ENCODE measurements around the gene FAIM2.
"Not testable (repeated sequence)": the region's sequence is repeated elsewhere in the genome, so short reads cannot be mapped to it uniquely, and the experiment has no call there.

Gene FAIM2

GRCh38 chr12:49878021-49878420 is 25.7 kb downstream of the FAIM2 start:
- DNase-seq (ENCODE audit: low read depth) = no peak

- DNase-seq (ENCODE audit: low read depth) = no peak
Observed at GRCh38 chr12:49877066-49877465, 26.6 kb downstream of the FAIM2 start.

GRCh38 chr12:49876070-49876469 is 27.6 kb downstream of the FAIM2 start:
- no peak for DNase-seq (ENCODE audit: low read depth)

GRCh38 chr12:49875115-49875720 is 28.5 kb downstream of the FAIM2 start:
- no peak for DNase-seq (ENCODE audit: low read depth)

GRCh38 chr12:49874142-49874897 is 29.4 kb downstream of the FAIM2 start:
- DNase-seq (ENCODE audit: low read depth) = no peak

GRCh38 chr12:49873361-49873934 is 30.3 kb downstream of the FAIM2 start:
- no peak for DNase-seq (ENCODE audit: low read depth)

GRCh38 chr12:49872781-49873181 is 30.9 kb downstream of the FAIM2 start:
- DNase-seq (ENCODE audit: low read depth) = no peak

- no peak for DNase-seq (ENCODE audit: low read depth)
Observed at GRCh38 chr12:49872381-49872780, 31.3 kb downstream of the FAIM2 start.

- DNase-seq (ENCODE audit: low read depth) = not testable (repeated sequence)
Observed at GRCh38 chr12:49871811-49872251, 31.9 kb downstream of the FAIM2 start.

- DNase-seq (ENCODE audit: low read depth) = no peak
Observed at GRCh38 chr12:49871263-49871561, 32.5 kb downstream of the FAIM2 start.

GRCh38 chr12:49870501-49871262 is 33.0 kb downstream of the FAIM2 start:
- DNase-seq (ENCODE audit: low read depth) = no peak

GRCh38 chr12:49869816-49870500 is 33.7 kb downstream of the FAIM2 start:
- DNase-seq (ENCODE audit: low read depth) = no peak

- no peak for DNase-seq (ENCODE audit: low read depth)
Observed at GRCh38 chr12:49868952-49869815, 34.5 kb downstream of the FAIM2 start.

- no peak for DNase-seq (ENCODE audit: low read depth)
Observed at GRCh38 chr12:49868449-49868848, 35.3 kb downstream of the FAIM2 start.

GRCh38 chr12:49867570-49868341 is 35.9 kb downstream of the FAIM2 start:
- no peak for DNase-seq (ENCODE audit: low read depth)

GRCh38 chr12:49866859-49867569 is 36.7 kb downstream of the FAIM2 start:
- DNase-seq (ENCODE audit: low read depth) = peak; percentile 62

GRCh38 chr12:49865782-49866135 is 37.9 kb downstream of the FAIM2 start:
- DNase-seq (ENCODE audit: low read depth) = no peak

- DNase-seq (ENCODE audit: low read depth) = no peak
Observed at GRCh38 chr12:49865109-49865781, 38.5 kb downstream of the FAIM2 start.

GRCh38 chr12:49864798-49865090 is 39.0 kb downstream of the FAIM2 start:
- DNase-seq (ENCODE audit: low read depth) = no peak
